ENCODE measurements around the gene GPC5. TPM values are rescaled to one million over a fixed set of nuclear protein-coding genes. Genes with fewer than 3 reads are reported as not detected.

Gene GPC5
- total RNA-seq, 1 experiment from 2014 or later: 0.15 TPM

- Histone ChIP-seq H2BK5ac (ENCODE audit: insufficient read length, low read length) (no peak overlapping the region), H3K56ac (ENCODE audit: insufficient read length, low read depth, low read length) (no peak overlapping the region), H3K27me3 (ENCODE audit: insufficient read depth, low read length) (no peaks in the 10 kb centered on the region), H2BK120ac (ENCODE audit: low read depth, low read length, poor library complexity, severe bottlenecking) (no peak overlapping the region), H3K27ac (ENCODE audit: insufficient read length, low read depth, low read length) (no peak overlapping the region), H4K91ac (ENCODE audit: insufficient read length, low read depth, low read length) (no peak overlapping the region), H3K23ac (ENCODE audit: insufficient read length, low read depth, low read length) (no peak overlapping the region), H3K4me1 (ENCODE audit: insufficient read depth, low read length) (no peaks in the 10 kb centered on the region), H3K9me3 (ENCODE audit: control insufficient read depth, low read depth, low read length) (no peaks in the 10 kb centered on the region), H2AFZ (ENCODE audit: low read length) (no peak overlapping the region), H3K9ac (ENCODE audit: extremely low read depth, insufficient read length, low read length) (no peak overlapping the region), H3K23me2 (ENCODE audit: insufficient read length, low read depth, low read length, poor library complexity, severe bottlenecking) (no peaks in the 10 kb centered on the region), H2BK12ac (ENCODE audit: insufficient read length, low read depth, low read length) (no peak overlapping the region), H2AK5ac (ENCODE audit: insufficient read length, low read length) (no peak overlapping the region), H2BK15ac (ENCODE audit: low read depth, low read length) (no peak overlapping the region), H3T11ph (ENCODE audit: low read length) (no peak overlapping the region), H3K79me2 (ENCODE audit: insufficient read depth, low read length) (no peaks in the 10 kb centered on the region), H3K79me1 (ENCODE audit: insufficient read depth, low read depth, low read length, poor library complexity, severe bottlenecking) (no peaks in the 10 kb centered on the region), H2BK20ac (ENCODE audit: low read depth, low read length, poor library complexity, severe bottlenecking) (no peak overlapping the region), H4K20me1 (ENCODE audit: control insufficient read depth, insufficient read depth, insufficient read length) (no peaks in the 10 kb centered on the region), H4K5ac (ENCODE audit: insufficient read length, low read depth, low read length) (no peak overlapping the region), H3K14ac (ENCODE audit: insufficient read depth, low read length) (no peak overlapping the region), H4K8ac (replicated peaks; ENCODE audit: insufficient read length, low read depth, low read length) (no peak overlapping the region), H3K18ac (ENCODE audit: insufficient read length, low read depth, low read length) (no peak overlapping the region), H3K4me2 (ENCODE audit: insufficient read depth, insufficient read length, low read length) (no peak overlapping the region), H3K4ac (ENCODE audit: low read depth, low read length) (no peak overlapping the region)
- no peaks in the 10 kb centered on the region for H3K9me3 Mint-ChIP-seq
- no peaks in the 10 kb centered on the region for H3K36me3 Mint-ChIP-seq (ENCODE audit: insufficient read depth in 1 of 3, low read depth in 3 of 3)
- WGBS (ENCODE audit: extremely low coverage, insufficient read length, low lambda C conversion rate): no CpG with 5 or more reads among the region's 2 CpGs
- H3K4me1 Mint-ChIP-seq: peaks cover 0 to 2% of the 10 kb centered on the region in 2 experiments; a peak in 1 of 4 replicates
- TF ChIP-seq CTCF (conservative IDR thresholded peaks at IDR 0.05): no peak
- DNase-seq: no peak
- H3K27ac Mint-ChIP-seq: no peak overlapping the region
- no peak overlapping the region for H3K4me3 Mint-ChIP-seq
- H3K27me3 Mint-ChIP-seq (ENCODE audit: low read depth): peaks cover 2% of the 10 kb centered on the region; the same call in 1 of the 2 replicates
These were observed 1177.4 kb downstream of the GPC5 start for GRCh38 chr13:92575777-92576176.

Data from H9 (cell line).